GM15510 (cell line): ENCODE results near the gene ZNHIT2.
A peak's percentile ranks its signal among the peaks of the same experiment; 100 is the strongest.

Source experiments
- POLR2A ChIP-seq: IDR thresholded peaks from 3 replicates; pipeline ENCODE4 v1.6.1; 2011; ENCODE audit warnings: borderline replicate concordance; ENCODE audit not compliant: insufficient read length; ENCODE audit errors: extremely low read depth

The ZNHIT2 gene

DNA sequence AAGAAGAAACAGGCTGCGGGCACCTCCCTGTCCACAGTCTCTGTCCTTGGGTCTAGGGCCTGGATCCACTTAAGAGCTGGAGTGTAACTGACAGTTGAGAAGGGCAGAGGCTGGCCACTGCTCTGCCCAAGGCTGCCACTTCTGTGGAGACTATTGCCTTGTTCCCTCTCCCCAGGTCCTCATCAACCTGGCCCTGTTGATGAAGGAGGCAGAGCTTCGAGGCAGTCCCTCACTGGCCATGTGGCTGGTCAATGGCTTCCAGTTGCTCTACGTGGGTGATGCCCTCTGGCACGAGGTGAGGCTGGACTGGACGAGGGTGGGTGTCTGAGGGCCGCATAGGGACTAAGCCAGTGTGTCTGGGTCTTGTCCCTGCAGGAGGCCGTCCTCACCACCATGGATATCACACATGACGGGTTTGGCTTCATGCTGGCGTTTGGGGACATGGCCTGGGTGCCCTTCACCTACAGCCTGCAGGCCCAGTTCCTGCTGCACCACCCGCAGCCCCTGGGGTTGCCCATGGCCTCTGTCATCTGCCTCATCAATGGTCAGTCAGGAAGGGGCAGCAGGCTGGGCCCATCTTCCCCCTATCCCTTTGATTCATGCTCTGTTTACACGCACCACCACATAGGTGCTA lies 2.8 kb downstream of the ZNHIT2 start:
- TF ChIP-seq POLR2A: no peak

DNA sequence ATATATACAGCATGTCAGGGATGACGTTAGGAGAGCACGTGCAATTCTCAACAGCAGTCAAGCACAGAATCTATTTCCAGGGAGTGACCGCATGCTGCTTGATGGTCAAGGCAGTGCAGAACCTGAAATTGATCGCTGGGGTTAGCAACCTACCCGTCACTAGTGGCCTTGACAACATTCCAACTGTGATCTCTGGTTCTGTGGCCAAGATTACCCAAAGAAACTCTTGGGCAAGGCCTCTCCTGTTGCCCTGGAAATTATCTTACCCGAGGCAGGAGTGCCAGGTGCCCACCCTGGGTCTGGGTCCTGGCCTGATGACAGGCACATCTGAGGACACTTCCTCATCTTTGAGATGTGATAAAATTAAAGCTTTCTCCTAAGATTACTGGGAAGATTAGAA lies 3.7 kb downstream of the ZNHIT2 start:
- no peak for TF ChIP-seq POLR2A

DNA sequence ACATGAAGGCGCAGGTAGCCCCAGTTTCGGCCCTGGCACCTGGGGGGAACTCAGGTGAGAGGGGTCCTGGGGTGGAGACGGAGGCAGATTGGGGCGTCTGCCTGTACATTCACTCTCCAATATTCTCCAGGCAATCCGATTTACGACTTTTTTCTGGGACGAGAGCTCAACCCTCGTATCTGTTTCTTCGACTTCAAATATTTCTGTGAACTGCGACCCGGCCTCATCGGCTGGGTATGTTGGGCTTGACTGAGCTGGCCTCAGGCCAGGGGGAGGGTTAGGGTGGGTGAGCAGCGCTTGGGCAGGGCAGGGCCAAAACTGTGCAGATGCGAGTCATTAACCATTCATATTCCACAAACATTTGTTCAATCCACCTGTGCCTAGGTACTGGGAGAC lies 4.1 kb downstream of the ZNHIT2 start:
- no peak for TF ChIP-seq POLR2A

DNA sequence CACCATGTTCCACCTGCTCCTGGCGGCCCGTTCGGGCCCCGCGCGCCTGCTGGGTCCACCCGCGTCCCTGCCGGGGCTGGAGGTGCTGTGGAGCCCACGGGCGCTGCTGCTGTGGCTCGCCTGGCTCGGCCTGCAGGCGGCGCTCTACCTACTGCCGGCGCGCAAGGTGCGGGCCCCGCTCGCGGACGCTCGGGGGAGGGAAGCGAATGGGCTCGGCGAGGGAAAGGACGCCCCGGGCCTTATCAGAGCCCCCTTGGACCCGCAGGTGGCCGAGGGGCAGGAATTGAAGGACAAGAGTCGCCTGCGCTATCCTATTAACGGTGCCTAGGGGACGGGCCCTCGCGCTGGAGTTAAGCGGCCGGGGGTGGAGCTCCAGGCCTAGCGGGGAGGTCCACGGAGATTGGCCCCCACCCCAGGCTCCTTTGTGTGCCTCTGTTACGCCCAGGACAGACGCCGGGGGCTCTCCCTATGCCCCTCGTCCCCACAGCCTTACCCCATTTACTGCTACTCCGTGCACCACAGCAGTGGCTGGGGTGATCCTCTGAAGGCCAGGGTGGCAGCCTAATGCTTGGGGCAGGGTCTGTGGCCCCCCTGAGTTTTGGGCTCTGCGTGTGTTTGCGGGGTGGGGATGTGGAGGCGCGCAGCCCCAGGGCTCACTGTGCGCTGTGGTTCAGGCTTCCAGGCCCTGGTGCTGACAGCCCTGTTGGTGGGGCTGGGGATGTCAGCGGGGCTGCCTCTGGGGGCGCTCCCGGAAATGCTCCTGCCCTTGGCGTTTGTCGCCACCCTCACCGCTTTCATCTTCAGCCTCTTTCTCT lies 4.7 kb downstream of the ZNHIT2 start:
- TF ChIP-seq POLR2A: peak; percentile 37

DNA sequence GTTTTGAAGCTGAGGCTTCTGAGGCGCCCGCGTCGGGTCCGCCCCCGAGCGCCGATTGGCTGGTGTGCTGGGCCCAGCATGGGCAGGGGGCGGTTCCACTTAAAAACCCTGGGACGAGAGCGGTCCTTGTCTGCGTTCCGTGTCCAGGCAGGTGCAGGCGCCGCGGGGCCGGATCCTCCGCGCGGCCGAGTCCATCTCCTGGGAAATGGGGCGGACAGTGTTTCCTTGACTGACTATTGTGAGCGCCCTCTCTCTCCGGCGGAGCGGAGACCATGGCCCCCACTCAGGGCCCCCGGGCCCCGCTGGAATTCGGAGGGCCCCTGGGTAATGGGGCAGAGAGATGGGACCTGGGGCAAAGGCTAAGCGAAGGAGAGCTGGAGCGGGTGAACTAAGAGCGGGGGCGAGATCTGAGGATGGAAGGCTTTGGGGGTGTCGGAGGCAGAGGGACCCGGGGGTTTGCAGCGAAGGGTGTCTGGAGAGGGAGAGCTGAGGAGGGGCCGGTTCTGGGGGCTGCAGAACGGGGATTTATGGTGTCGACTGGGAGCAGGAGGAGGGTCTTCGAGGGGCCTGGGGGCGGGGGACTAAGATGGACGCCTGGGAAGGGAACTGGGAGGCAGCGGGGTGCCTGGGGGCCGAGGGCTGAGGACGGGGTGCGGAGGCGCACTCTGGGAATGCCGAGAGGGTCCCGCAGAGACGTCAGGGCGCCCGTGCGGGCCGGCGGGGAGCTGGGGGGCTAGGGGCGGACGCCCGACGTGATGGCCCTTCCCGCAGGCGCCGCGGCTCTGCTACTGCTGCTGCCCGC lies 5.6 kb downstream of the ZNHIT2 start, which contains the start of gene TM7SF2:
Gene TM7SF2, plus strand, starts transcription at position 129 of the 802 bp plus-strand sequence. Its CDS starts 144 bp downstream, at position 273.
- peak; percentile 98 for TF ChIP-seq POLR2A

DNA sequence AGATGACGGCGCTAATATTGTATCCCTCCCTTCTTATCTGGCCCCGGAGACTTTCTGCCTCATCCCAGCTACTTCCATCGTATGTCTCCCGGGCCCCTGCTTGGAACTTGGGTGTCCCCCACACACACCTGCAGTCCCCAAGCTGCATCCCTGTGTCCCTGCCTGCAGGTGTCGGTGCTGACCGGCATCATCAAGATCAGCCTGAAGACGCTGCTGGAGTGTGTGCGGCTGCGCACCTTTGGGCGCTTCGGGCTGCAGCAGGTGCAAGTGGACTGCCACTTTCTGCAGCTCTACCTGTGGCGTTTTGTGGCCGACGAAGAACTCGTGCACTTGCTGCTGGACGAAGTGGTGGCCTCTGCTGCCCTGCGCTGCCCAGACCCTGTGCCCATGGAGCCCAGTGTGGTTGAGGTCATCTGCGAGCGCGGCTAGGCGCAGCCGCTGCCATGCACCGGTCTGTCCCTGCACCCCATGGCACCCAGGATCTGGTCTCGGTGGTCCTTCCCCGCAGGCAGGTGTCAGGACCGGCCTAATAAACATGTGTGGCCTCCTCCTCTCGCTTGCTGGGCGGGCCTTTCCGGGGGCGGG lies 6.2 kb downstream of the ZNHIT2 start:
- no peak for TF ChIP-seq POLR2A

DNA sequence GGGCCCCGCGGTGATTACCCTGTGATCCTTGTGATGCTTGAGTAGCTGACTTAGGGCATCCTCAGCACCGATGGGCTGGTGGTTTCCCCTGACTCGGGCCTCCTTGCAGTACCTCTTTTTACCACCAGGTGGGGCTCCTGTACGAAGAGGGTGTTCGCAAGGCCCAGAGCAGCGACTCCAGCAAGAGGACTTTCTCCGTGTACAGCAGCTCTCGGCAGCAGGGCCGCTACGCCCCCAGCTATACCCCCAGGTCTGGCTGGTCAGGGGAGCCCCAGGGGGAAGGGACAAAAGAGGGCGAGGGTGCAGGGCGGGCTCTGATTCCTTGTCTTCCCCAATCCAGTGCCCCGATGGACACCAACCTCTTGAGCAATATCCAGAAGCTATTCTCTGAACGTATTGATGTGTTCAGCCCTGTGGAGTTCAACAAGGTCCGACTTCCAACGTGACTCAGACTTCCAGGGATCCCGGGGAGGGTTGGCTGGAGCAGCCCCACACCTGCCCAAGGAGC lies 7.1 kb downstream of the ZNHIT2 start:
- TF ChIP-seq POLR2A: peak; percentile 25

DNA sequence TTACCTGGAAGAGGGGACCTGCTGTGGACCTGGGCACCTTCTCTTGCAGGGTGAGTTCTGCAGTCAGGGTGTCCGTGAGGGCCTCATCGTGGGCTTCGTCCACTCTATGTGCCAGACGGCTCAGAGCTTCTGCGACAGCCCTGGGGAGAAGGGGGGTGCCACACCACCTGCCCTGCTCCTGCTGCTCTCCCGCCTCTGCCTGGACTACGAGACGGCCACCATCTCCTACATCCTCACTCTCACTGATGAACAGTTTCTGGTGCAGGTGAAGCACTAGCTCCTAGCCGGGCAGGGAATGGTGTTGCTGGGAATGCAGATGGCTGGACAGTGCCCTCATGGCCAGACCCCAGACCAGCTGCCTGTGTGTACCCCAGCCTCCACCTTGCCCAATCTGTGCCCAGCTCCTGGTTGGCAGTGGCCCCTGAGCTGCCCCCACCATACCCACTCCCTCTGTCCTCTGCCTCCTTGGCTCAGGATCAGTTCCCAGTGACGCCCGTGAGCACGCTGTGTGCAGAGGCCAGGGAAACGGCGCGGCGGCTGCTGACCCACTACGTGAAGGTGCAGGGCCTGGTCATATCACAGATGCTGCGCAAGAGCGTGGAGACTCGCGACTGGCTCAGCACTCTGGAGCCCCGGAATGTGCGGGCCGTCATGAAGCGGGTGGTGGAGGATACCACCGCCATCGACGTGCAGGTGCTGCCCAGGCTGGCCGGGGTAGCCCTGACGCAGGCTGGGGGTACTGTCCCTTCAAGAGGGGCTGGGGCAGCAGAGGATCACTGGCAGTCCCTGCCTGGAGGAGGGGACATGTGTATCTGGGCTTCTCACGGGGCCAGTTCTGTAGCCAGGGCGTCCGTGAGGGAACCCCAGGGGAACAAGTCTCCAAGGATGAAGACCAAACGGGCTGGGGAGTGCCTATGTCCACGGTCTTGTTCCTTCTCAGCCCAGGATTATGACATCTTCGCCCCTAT lies 8.0 kb downstream of the ZNHIT2 start:
- no peak for TF ChIP-seq POLR2A

DNA sequence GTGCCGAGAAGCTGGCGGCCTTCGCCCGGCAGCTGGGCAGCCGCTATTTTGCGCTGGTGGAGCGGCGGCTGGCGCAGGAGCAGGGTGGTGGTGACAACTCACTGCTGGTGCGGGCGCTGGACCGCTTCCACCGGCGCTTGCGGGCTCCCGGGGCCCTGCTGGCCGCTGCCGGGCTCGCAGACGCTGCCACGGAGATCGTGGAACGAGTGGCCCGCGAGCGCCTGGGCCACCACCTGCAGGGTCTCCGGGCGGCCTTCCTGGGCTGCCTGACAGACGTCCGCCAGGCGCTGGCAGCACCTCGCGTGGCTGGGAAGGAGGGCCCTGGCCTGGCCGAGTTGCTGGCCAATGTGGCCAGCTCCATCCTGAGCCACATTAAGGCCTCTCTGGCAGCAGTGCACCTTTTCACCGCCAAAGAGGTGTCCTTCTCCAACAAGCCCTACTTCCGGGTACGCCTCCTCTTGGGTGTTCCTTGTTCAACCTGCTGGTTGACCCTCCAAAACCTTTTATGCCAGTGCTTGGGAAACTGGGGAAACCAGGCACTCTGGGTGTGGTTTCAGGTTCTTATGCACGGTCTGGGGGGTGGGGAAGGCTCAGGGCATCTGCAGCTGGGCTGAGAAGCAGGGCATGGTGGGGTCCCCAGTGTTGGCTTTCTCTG lies 8.9 kb downstream of the ZNHIT2 start:
- TF ChIP-seq POLR2A: no peak

DNA sequence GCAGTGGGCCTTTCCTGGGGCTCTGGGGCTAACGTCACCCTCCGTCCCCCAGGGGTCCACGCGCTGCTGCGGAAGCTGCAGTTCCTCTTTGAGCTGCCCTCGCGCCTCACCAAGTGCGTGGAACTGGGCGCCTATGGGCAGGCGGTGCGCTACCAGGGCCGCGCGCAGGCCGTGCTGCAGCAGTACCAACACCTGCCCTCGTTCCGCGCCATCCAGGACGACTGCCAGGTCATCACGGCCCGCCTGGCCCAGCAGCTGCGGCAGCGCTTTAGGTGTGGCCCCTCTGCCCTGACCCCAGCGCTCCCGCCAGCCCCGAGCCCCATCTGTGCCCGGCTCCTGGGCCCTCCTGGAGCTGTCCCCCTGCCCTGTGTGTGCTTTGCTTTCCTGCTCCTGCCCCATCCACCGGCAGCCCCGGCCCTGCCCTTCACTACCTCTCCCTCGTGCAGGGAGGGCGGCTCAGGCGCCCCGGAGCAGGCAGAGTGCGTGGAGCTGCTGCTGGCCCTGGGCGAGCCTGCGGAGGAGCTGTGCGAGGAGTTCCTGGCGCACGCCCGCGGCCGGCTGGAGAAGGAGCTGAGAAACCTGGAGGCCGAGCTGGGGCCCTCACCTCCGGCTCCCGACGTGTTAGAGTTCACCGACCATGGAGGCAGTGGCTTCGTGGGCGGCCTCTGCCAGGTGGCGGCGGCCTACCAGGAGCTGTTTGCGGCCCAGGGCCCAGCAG lies 9.6 kb downstream of the ZNHIT2 start:
- no peak for TF ChIP-seq POLR2A

DNA sequence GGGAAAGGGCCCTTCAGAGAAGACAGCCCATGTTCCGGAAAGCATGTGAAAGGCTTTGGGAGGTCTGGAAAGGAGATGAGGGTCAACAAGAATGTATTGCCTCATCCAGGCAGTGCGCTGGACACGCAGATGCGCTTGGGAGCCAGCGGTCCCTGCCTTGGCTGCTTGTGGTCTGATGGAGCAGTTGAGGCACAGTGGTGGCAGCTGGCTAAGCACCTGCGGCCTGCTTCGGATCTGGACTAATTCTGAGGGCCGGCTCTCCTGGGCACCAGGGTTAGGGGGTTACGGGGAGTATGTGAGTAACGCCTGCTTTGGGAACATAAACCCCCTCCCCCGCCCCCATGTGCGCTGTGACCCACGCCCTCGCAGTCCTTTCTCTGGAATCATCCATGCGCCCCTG lies 10.4 kb downstream of the ZNHIT2 start:
- no peak for TF ChIP-seq POLR2A

DNA sequence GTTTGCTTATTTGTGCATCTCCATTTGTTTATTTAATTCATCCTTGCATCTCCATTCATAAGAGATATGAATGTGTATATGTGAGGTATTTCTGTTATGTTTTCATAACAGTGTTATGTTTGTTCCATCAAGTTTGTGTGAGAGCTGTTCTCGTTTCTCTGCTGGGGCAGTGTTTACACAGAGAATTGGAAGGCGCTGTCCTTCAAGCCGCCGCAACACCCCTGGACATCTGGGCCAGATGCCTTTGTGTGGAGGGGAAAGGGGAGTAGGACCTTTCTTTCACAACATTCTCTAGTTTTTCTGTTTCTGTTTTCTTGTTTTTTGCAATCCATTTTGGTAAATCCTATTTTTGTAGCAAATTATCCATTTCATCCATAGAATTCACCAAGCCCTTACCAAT lies 12.9 kb downstream of the ZNHIT2 start:
- no peak for TF ChIP-seq POLR2A
